Kidney (tissue), 14 donors: ENCODE measurements around the gene ABTB1. TPM values are rescaled to one million over a fixed set of nuclear protein-coding genes. Genes with fewer than 3 reads are reported as not detected.

ENCODE experiments used
- DNase-seq, 5 donors: peaks; one replicate each; pipeline ENCODE4 v3.0.0-alpha.2; 2013 to 2020
- FAIRE-seq: peaks from 2 replicates; lab custom pipeline; 2012; peaks lifted over from hg19 to GRCh38; lab: Jason Lieb, UNC
- H3K27ac ChIP-seq, 2 donors: one replicate each; pipeline ENCODE4 v1.7.0; 2013; ENCODE audit warnings: low read depth in 2 of 2, low read length in 2 of 2, inconsistent platforms in 1 of 2
- H3K27me3 ChIP-seq: one replicate; pipeline ENCODE4 v1.7.1; 2013; ENCODE audit warnings: low read length, inconsistent platforms; ENCODE audit not compliant: control insufficient read depth, insufficient read depth
- H3K36me3 ChIP-seq, 3 donors: one replicate each; pipeline versions ENCODE4 v1.7.0 to v1.7.1; 2013; ENCODE audit warnings: low read length in 3 of 3, control low read depth in 1 of 3, inconsistent platforms in 1 of 3; ENCODE audit not compliant: insufficient read depth in 3 of 3, control insufficient read depth in 2 of 3
- H3K4me1 ChIP-seq, 3 donors: one replicate each; pipeline versions ENCODE4 v1.7.0 to v1.7.1; 2013; ENCODE audit warnings: low read length in 3 of 3, inconsistent platforms in 1 of 3, low read depth in 1 of 3; ENCODE audit not compliant: control insufficient read depth in 2 of 3, insufficient read depth in 2 of 3
- H3K4me3 ChIP-seq, 3 donors: one replicate each; pipeline versions ENCODE4 v1.7.0 to v1.8.1; 2013; ENCODE audit warnings: low read length in 3 of 3, control low read depth in 1 of 3, inconsistent platforms in 1 of 3
- H3K9ac ChIP-seq, 3 donors: one replicate each; pipeline versions ENCODE4 v1.7.0 to v1.7.1; 2013; ENCODE audit warnings: low read length in 3 of 3, control low read depth in 1 of 3, inconsistent platforms in 1 of 3
- H3K9me3 ChIP-seq, 3 donors: one replicate each; pipeline versions ENCODE4 v1.7.0 to v1.7.1; 2013; ENCODE audit warnings: low read length in 3 of 3, control low read depth in 1 of 3, inconsistent platforms in 1 of 3; ENCODE audit not compliant: control insufficient read depth in 2 of 3, insufficient read depth in 1 of 3
- CTCF ChIP-seq: IDR thresholded peaks from 3 replicates; pipeline ENCODE4 v1.5.1; 2012; ENCODE audit warnings: mild to moderate bottlenecking, moderate library complexity, borderline replicate concordance; ENCODE audit not compliant: insufficient read depth; ENCODE audit errors: extremely low read depth
- intact Hi-C: fragments of 100-400 bp; cut with DNase I; formaldehyde crosslinking; loops from one replicate; pipeline ENCODE4 v1.11.1; 2022
- polyA plus RNA-seq: library from polyadenylated mRNA; stranded (reverse); fragments of 350-450 nt; fragmentation: Illumina TruSeq; extraction: RNeasy Lipid Tissue Mini Kit (QIAGEN cat#74804); gene quantifications from one replicate; pipeline ENCODE4 v1.2.3, GENCODE V29; 2014; ENCODE audit warnings: low read depth, low replicate concordance; ENCODE audit not compliant: insufficient read depth
- total RNA-seq: library from RNA; stranded (reverse); fragmentation: NEBNext Ultra II Directional; extraction: Animal tissue kit (Norgen Biotek cat#: 25700); gene quantifications from one replicate; pipeline ENCODE4 v1.2.1, GENCODE V29; 2021
- donor health status: control.
- donor health status: control.
- donor health status: control.
- donor health status: control.
- donor health status: control.
- donor health status: DM: yes; HTN: yes; CAD: no.
- donor health status: Normal renal cell carcinoma (clear cell type).

Gene ABTB1
- total and polyA plus RNA-seq, 2 donors from 2014 or later = 29.2 to 43.2 TPM

GRCh38 chr3:127671523-127672428 is 976 bp upstream of the ABTB1 start:
- FAIRE-seq (no peak), DNase-seq (peak in 3 of 5 donors; percentile 22 to 87 (median 77))
- Histone ChIP-seq H3K9me3 (no peaks in the 10 kb centered on the region), H3K27me3 (no peaks in the 10 kb centered on the region), H3K9ac (peak overlapping the region in 2 of 3 donors; percentile 41 to 75), H3K4me1 (peaks cover 0 to 13% (median 5%) of the 10 kb centered on the region in 3 donors), H3K36me3 (no peaks in the 10 kb centered on the region), H3K27ac (peak overlapping the region; percentile 32 to 65), H3K4me3 (peak overlapping the region in 2 of 3 donors; percentile 51 to 61)
- intact Hi-C loops = no loop called here
- no peak for TF ChIP-seq CTCF

- Histone ChIP-seq H3K4me3 (peak overlapping the region; percentile 54 to 67 (median 66)), H3K9me3 (no peaks in the 10 kb centered on the region), H3K36me3 (no peaks in the 10 kb centered on the region), H3K27ac (no peak overlapping the region), H3K27me3 (no peaks in the 10 kb centered on the region), H3K9ac (peak overlapping the region in 2 of 3 donors; percentile 41 to 67), H3K4me1 (peaks cover 0 to 13% (median 5%) of the 10 kb centered on the region in 3 donors)
- FAIRE-seq (no peak), DNase-seq (peak; percentile 58 to 87 (median 78))
- intact Hi-C loops = no loop called here
- no peak for TF ChIP-seq CTCF
Measured at GRCh38 chr3:127673191-127674100, 694 bp downstream of the ABTB1 start.

GRCh38 chr3:127674101-127674721 is 1.5 kb downstream of the ABTB1 start:
- no peak for TF ChIP-seq CTCF
- Histone ChIP-seq H3K9me3 (no peaks in the 10 kb centered on the region), H3K27ac (no peak overlapping the region), H3K4me1 (peaks cover 0 to 13% (median 5%) of the 10 kb centered on the region in 3 donors), H3K36me3 (no peaks in the 10 kb centered on the region), H3K4me3 (peak overlapping the region in 2 of 3 donors; percentile 14 to 66), H3K27me3 (no peaks in the 10 kb centered on the region), H3K9ac (peak overlapping the region in 1 of 3 donors; percentile 67)
- intact Hi-C loops = no loop called here
- FAIRE-seq (no peak), DNase-seq (peak in 2 of 5 donors; percentile 60 to 66)
